ENCODE measurements around the gene MNX1.

Gene MNX1

DNA sequence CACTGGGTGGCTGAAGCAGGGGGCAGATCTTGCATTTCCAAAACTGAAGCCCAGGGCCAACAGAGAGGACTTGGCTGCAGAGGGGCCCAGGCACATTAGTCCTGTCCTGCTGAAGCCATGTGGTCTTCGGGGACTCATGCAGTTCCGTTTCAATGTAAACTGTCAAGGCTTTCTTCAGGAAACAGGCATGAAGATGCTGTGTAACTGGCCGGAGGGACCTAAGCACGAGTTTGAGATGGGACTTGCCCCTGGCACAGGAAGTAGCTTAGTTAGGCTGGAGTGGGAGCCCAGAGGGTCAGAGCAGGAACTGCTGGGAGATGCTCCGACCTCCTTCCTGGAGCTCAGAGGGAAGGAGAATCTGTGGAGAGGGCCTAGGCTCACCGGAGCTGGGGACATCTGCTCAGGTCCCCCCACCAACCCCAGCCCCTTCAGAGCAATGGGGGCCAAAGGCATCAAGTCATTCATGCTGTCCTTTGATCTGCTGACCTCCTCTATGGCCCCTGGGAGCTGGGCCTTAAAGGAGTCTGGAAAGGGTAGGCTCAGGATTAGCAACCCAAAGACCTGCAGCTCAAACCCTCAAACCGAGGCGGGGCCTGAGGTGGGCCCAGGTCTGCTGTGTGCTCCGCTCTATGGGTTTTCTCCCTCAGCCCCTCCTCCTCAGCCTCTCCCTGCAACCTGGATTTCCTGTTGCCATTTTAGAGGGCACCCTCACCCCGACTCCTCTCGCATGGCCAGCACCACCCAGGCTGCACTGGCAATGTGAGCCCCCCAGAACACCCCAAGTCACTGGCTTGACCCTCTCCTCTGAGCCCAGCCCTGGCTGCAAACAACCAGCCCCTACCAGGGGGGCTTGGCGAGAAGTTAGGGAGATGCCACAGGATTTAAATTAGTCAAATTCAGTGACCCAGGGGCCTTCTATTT, 4.4 kb upstream of the MNX1 start:
- no peak for DNase-seq

DNA sequence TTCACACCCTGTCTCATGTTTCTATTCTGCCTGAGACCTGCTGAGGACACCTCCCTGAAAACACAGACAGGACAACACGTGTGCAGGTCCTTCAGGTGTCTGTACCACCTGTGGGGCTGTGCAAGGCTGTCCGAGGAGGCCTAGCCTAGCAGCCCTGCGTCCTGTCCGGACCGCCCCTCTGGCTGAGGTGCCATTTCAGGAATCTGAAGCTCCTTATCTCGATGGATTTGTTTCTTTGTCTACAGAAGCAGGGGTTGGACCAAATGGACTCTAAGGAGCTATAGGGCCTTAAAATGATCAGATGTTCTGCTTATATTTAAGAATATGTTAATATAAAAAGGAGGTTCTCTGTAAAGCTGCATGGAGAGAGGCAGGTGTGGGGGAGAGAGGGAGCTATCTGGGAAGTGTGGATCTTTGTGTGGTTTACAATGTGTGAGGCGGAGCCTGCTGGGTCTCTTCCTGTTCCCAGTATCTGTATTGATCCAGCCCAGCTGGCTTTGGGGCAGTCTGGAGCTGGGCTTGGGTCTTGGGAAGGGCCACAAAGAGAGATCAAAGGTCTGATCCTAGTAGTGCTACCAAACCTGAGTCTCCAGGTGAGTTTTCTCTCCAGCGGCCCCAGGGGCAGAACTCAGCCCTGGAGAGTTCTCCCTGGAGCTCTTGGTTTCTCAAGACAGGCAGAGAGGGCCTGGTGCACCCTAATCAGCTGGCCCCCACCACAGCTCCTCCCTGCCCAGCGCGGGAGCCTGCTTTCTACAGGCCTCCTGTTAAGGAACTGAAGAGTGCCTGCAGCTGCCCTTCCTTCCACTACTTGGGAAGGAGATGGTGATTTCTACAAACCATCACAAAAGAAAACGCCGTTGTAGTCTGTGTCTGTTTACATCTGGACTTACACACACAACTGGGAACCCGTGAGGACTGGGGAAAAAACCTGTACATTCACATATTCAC, 3.4 kb upstream of the MNX1 start:
- DNase-seq: no peak

GRCh38 chr7:157013101-157013500, 2.6 kb upstream of the MNX1 start:
- DNase-seq: no peak

DNA sequence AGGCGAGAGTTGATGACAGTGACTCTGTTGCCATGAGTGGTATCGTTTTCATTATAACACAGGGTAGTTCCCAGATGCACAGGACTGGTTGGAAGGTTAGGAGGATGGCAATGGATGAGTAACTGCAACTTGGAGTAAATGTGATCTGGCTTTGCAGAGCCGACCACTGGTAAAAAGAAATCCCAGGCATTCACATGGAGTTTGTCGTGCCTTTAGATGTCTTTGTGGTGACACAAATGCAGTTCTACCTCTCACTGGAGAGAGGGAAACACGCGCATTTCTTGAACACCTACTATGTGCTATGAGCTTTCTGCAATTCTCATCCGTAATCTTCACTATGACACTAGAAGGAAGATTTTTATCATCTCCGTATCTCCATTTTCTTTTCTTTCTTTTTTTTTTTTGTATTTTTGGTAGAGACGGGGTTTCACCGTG, 1.7 kb upstream of the MNX1 start:
- DNase-seq: no peak

DNA sequence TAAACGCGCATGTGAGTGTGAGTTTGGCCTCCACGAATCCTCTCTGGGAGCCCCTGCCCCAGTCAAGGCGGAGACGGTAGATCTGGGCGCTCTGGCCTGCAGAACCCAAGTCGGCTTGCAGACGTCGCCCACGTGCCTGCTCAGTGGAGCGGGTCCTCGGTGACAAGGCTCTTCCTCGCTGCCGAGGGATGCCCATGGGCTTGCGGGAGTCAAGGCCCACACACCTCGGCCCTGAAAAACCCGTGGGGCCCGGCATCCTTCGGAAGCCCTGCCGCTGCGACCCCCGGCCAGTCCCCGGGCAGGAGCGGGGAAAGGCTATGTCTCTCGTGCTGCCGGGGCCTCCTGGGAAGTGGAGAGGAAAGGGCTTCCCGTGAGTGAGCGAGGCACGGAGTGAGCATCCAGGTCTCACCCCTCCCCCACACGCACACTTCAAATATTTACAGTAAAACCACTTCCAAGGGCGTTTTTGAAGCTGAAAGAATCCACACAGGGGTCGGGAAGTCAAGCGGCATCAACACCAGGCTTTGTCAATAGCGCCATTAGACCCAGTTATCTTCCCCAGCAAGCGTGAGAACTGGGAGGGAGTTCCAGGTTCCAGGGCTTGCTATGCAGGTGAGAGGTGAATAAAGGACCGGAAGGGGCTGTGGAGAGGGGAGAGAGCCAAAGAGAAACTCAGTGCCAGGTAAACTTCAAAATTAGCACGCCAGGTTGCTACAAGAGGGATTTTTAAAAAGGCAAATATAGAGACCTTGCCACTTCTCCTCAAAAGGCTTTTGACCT, 1.1 kb upstream of the MNX1 start:
- no peak for DNase-seq

DNA sequence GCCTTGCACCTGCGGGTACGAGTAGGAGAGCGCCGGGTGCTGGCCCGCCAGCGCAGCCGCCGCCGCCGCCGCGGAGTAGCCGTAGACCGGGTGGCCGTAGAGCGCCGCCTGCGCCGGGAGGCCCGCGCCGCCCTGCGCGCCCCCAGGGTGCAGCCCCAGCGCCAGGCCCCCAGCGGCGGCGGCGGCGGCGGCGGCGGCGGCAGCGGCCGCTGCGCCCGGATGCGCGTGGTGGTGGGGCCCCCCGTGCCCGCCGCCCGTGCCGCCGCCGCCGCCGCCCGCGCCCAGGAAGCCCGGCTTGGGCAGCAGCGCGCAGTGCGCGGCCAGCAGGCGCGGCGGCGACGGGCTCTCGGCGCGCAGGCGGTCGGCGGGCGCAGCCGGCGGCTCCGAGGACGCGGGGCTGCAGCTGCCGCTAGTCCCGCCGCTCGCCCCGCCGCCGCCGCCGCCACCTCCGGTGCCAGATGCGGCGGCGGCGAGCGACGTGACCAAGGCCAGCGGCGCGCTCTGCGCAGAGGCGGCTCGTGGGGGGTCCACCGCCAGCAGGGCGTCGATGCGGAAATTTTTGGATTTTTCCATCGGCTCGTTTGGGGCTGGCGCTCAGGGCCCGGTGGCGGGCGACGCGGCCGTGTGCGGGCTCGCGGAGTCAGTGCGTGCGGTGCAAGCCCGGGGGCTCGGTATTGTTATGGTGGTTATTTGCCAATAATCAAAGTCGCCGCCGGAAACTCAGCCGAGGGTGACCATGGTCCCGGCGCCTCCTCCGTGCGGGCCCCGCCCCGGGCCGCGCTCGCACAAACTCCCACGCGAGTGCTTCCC, 480 bp downstream of the MNX1 start:
- DNase-seq: no peak

GRCh38 chr7:157009170-157009777, 1.2 kb downstream of the MNX1 start:
- DNase-seq: no peak

DNA sequence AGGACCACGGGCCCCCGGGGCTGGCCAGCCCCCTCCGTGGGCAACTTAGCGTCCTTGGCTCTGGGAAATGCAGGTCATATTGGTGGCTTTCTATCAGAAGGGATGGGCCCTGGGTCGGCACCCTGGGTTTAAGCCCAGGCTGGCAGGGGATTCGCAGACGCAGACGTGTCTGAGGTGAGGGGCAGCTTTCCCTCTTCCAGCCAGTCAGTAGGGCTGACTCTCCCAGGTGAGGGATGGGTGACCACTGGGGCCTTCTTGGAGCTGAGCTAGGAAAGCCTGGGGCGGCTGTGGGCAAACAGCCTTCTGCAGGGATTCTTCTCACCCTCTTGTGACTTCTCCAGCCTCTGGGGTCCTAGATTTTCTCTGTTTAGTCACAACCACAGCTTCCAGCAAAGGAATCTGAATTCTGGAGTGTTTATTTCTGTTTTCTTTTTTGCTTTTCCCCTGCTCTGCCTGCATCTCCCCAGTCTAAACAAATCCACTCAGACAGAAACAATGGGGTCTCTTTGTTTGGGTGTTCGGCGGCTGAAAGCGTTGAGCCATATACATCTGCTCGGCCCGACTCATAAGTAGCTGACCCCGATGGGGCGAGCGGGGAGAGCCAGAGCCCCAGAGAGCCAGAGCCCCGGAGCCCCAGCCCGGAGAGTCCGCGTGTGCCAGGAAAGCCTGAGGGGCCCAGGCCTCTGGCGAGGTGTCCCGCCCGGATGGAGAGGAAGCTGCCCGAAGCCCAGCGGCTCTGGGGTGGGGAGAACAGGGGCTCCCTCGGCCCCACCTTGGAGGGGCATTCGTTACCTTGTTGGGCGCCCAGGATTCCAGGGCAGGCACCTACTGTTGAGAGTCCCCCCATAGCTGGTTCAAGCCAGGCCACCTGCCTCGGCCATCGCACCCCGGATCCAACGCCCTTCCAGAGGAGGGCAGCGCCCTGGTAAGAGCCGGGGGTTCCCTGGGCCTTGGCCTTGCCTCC, 2.0 kb downstream of the MNX1 start:
- DNase-seq: no peak

DNA sequence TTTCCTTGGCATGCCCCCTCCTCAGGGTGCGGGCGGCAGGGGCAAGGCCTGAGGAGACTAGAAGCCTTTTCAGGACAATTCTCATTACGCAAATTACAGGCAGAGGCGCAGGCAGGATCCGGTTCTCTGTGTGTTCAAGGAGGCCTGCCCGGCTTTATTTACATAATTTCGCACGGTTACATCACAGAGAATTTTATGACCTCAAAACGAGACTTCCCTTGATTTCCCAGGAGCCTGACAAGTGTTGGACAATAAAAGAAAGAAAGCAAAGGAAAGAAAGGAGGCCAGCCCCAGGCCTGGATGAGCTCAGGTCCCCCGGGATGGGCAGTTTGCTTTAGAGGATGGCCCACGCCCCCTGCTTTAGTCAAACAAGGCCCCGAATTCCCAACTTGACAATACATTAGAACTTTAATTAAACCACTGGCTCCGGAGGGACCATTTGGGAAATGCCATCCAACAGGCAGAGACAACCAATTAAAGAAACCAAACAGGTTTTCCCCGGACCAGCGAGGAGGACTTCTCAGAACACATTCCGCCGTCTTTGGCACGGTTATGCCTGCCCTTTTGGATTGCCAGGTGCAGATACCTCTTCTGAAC, 2.9 kb downstream of the MNX1 start:
- DNase-seq: peak; percentile 73

DNA sequence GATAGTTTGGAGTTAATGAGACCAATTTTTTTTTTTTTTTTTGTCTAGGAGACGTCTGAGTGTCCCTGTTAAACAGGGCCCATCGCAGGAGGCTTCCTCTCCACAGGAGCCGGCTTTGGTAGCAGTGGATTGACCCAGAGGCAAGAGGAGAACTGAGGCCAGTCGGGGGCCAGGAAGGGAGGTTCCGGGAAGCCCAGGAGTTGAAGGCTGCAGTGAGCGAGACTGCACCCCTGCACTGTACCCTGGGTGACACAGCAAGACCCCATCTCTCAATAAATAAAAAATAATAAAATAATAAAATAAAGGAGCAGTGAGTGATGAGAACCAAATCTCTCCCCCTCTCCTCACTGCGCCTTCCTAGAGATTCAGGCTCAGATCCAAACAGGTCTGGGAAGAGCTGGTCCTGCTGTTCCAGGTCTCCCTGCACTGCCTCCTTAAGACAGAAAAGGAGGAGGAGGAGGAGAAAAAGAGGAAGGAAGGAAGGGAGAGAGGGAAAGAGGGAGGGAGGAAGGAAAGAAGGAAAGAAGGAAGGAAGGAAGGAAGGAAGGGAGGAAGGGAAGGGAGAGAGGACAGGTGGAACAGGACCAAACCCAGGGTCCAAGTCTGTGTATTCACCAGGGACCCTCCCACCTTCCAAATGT, 3.5 kb downstream of the MNX1 start:
- DNase-seq: no peak

- DNase-seq: no peak
These were observed 4.2 kb downstream of the MNX1 start for GRCh38 chr7:157006205-157006747.

GRCh38 chr7:157005456-157006204, 4.8 kb downstream of the MNX1 start:
- no peak for DNase-seq

DNA sequence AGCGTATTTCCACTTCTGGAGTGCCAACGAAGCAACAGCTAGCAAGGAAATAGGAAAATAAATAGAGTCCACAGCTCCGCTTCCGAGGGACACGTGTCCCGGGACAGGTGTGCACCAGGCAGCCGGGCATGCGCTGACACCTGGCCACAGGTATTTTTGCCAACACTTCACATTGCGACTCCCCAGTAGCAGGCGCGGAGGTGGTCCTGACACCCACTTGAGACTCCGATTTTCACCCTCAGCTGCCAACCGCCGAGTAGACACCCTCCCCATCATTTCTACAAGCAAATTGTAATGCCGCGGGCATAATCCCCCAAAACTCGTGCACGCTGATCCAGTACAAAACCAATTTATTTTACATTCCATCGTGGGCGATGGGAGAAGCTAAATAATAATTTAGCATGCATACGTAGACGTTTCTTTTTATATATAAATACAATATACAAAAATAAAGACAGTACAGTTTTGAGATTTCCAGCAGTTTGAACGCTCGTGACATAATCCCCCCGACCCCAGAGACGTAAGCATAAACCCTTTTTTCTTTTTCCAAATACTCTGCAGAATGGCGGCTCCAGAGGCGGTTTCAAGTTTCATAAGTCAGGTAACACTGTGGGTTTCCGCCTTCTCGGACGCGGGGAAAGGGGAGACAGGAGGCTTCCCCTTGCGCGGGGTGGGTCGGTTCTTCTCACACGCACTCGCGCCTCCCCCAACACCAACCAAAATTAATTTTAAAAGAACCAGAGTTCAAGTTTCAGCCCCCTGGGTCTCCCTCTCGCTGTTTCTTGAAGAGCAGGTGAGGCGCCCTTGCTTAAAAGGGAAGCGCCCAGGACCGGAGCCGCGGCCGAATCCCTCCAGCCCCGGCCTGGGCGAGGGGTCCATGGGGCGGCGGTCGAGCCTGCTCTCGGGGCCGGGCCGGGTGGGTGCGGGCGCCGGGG, 5.7 kb downstream of the MNX1 start:
- no peak for DNase-seq

- DNase-seq: no peak
These were observed 6.5 kb downstream of the MNX1 start for GRCh38 chr7:157003756-157004520.

- no peak for DNase-seq
These were observed 7.1 kb downstream of the MNX1 start for GRCh38 chr7:157003445-157003755.

DNA sequence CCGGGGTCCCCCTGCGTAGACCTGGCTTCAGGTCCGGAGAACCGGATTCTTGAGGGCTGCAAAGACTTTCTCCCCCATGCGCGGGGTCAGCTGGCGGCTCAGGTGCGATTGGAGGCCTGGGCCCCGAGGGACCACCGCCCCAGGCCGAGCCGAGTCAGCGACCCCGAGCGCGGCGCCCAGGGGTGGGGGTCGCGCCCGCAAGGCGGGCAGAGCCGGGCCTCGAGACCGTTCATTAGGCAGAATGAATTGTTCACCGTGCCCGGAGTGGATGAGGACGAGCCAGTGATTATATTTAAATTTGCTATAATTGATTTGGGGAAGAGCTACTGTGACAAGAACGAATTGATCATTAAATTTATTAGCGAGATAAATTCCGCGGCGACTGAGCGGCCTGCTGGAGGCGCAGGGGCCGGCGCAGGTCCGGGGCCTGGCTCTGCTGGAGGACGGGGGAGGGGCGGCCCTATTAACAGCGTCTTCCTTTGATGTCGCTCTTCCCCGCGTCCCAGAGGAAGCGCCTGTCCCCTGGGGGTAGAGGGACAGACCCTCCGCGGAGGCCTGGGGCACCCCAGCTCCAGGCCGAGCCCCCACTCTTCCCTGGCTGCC, 7.5 kb downstream of the MNX1 start:
- DNase-seq: no peak
